ENCODE data around the gene SMIM13. TPM values are rescaled to one million over a fixed set of nuclear protein-coding genes. Genes with fewer than 3 reads are reported as not detected.

The SMIM13 gene
- total RNA-seq, 2 donors from 2014 or later = 7.5 to 8.4 TPM

DNA sequence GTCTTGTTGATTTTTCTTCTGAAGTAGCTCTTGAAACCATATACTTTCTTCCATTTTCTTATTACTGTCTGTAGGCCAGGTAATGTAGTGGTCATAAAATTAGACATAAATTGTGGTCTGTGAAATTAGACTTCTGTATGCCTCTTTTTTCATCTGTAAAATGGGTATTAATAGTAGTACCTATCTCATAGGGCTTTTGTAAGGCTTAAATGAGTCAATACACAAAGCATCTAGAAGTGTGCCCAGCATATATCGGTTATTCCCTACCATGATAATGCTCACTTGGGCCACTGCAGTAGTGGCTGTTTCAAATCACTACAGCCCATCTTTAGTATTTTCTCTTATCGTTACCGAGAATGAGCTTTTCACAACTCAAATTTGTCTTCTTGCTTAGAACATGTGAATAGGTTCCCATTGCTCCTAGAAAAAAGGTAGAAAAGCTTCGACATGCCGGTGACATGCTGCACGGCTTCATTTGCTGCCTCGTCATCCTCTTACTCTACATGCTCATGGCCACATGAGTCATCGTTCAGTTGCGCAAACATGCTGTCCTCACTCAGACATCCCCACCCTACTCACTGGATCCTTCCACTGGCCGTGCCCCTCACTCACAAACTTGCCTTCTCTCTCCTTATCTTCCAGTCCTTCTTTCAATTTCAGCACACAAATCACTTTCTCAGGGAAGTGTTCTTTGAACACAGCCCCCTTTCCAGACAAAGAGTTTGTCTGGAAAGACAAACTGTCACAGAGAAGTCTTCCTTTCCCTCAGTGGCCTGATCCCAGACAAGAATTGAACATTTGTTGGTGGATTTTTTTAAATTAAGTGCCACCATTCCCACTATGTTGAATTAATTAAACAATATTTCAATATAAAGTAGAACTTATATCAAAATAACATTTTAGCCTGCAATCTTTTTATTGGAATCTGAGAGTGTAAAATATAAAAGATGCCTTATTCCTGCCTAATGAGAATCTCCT is 50.0 kb downstream of the SMIM13 start:
- H3K36me3 ChIP-seq = no peaks in the 10 kb centered on the region
- H3K27ac ChIP-seq = no peak overlapping the region
- H3K27me3 ChIP-seq (replicated peaks; ENCODE audit: insufficient read depth) = no peaks in the 10 kb centered on the region
- H3K4me3 ChIP-seq = no peak overlapping the region
- TF ChIP-seq, protein P1, sequence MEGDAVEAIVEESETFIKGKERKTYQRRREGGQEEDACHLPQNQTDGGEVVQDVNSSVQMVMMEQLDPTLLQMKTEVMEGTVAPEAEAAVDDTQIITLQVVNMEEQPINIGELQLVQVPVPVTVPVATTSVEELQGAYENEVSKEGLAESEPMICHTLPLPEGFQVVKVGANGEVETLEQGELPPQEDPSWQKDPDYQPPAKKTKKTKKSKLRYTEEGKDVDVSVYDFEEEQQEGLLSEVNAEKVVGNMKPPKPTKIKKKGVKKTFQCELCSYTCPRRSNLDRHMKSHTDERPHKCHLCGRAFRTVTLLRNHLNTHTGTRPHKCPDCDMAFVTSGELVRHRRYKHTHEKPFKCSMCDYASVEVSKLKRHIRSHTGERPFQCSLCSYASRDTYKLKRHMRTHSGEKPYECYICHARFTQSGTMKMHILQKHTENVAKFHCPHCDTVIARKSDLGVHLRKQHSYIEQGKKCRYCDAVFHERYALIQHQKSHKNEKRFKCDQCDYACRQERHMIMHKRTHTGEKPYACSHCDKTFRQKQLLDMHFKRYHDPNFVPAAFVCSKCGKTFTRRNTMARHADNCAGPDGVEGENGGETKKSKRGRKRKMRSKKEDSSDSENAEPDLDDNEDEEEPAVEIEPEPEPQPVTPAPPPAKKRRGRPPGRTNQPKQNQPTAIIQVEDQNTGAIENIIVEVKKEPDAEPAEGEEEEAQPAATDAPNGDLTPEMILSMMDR (IDR thresholded peaks at IDR 0.05) = no peak
- DNase-seq (ENCODE audit: low spot score) (peak; percentile 57), ATAC-seq (ENCODE audit: insufficient number of reproducible peaks, low FRiP score, low read depth) (no peak)
- no peaks in the 10 kb centered on the region for H3K9me3 ChIP-seq
- no peaks in the 10 kb centered on the region for H3K4me1 ChIP-seq (ENCODE audit: control insufficient read depth in 1 of 2, low read depth in 2 of 2)

DNA sequence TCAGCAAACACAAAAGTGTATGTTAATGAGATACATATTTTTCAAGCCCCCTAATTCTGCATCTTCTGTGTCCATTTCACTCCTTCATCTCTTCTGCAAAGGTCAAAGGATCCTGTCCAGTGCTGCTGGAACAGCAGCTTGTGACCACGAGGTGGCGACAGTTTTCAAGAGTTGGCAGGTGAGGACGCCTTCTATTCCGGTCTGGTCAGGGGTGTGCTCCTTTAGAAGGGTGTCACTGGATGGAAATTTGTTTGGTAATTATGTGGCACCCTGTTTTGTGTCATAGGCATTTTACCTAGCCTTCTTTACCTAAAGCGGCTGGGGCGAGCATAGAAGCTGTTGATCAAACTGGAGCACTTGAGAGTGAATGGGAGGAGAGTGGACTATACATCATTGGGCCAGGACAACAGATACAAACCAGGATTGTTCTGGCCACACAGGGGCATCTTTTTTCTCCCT is 50.8 kb downstream of the SMIM13 start:
- no peaks in the 10 kb centered on the region for H3K9me3 ChIP-seq
- ATAC-seq (ENCODE audit: insufficient number of reproducible peaks, low FRiP score, low read depth) (peak; percentile 73), DNase-seq (ENCODE audit: low spot score) (peak; percentile 22)
- H3K36me3 ChIP-seq = no peaks in the 10 kb centered on the region
- no peak overlapping the region for H3K4me3 ChIP-seq
- no peak overlapping the region for H3K27ac ChIP-seq
- no peaks in the 10 kb centered on the region for H3K27me3 ChIP-seq (replicated peaks; ENCODE audit: insufficient read depth)
- TF ChIP-seq, protein P1 (IDR thresholded peaks at IDR 0.05) = peak; percentile 90
- no peaks in the 10 kb centered on the region for H3K4me1 ChIP-seq (ENCODE audit: control insufficient read depth in 1 of 2, low read depth in 2 of 2)

DNA sequence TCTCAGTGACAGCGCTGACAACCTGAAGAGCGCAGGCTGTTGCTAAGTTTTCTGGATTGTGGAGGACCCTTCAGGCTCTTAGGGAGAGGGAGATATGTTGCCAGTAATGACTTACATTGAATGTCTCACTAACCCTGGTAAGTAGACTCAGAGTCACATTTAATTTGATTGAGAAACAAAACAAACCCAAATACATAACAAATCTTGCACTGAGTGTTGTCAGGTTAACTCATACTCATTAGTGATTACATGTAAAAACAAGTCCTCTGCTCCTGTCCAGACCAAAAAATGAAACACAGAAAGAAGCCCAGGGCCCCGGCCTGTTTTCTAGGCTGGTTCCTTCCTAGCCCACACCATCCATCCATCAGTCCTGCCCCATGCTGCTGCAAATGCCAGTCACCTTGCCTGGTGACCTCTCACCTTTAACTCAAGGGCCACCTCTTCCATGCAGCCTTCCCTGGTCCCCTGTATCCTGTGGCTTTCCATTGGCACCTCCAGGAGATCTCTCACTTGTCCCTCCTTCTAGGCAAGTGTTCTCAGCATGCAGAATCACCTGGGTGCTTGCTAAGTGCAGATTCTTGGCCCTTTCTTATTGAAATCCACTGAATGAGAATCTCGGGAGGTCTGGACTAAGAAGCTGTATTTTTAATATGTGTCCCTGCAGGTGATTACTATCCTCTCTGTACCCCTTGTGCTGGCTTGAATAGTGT is 52.6 kb downstream of the SMIM13 start:
- DNase-seq (ENCODE audit: low spot score) (no peak), ATAC-seq (ENCODE audit: insufficient number of reproducible peaks, low FRiP score, low read depth) (no peak)
- Histone ChIP-seq H3K36me3 (no peaks in the 10 kb centered on the region), H3K4me3 (no peak overlapping the region), H3K4me1 (ENCODE audit: control insufficient read depth in 1 of 2, low read depth in 2 of 2) (no peaks in the 10 kb centered on the region), H3K9me3 (no peaks in the 10 kb centered on the region), H3K27ac (no peak overlapping the region), H3K27me3 (replicated peaks; ENCODE audit: insufficient read depth) (no peaks in the 10 kb centered on the region)
- TF ChIP-seq, protein P1 (IDR thresholded peaks at IDR 0.05) = no peak

DNA sequence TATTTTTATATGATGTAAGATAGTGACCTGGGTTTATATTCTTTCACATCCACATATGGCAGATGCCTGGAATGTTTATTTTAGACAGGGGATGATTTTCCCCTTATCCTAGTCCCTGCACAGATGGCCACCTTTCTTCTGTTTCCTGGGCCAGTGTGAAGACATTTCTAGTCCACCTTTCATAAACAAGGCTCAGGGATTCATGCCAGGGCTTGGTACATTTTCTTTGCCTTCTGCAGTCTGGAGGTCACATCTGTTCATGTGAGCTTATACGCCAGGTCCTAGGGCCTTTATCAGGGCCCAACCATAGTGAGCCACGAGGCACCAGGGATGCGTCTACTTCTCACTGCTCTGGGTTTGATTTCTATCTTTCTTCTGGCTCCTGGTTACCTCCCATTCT is 55.9 kb downstream of the SMIM13 start:
- no peaks in the 10 kb centered on the region for H3K4me1 ChIP-seq (ENCODE audit: control insufficient read depth in 1 of 2, low read depth in 2 of 2)
- no peaks in the 10 kb centered on the region for H3K36me3 ChIP-seq
- DNase-seq (ENCODE audit: low spot score) (no peak), ATAC-seq (ENCODE audit: insufficient number of reproducible peaks, low FRiP score, low read depth) (no peak)
- no peak overlapping the region for H3K27ac ChIP-seq
- TF ChIP-seq, protein P1 (IDR thresholded peaks at IDR 0.05) = no peak
- H3K4me3 ChIP-seq = no peak overlapping the region
- no peaks in the 10 kb centered on the region for H3K27me3 ChIP-seq (replicated peaks; ENCODE audit: insufficient read depth)
- no peaks in the 10 kb centered on the region for H3K9me3 ChIP-seq

DNA sequence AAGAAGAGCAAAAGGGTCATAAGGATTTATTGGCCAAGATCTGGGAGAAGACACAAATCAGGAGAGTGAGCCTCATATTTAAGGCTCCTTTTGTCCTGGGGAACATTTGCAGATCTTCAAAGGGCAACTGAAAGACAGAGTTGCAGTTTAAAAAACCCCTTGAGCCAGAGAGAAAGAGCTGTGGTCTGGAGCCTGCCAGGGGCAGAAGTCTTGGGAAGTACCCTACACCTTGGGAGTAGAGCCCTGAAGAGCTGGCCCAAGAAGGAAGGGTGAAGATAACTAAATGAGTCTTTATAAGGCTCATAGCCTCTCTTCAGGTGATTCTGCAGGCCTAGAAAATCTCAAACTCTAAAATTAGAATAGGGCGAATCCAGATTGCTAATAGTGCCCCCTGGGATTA is 57.9 kb downstream of the SMIM13 start:
- Histone ChIP-seq H3K27ac (no peak overlapping the region), H3K9me3 (no peaks in the 10 kb centered on the region), H3K27me3 (replicated peaks; ENCODE audit: insufficient read depth) (no peaks in the 10 kb centered on the region), H3K4me1 (ENCODE audit: control insufficient read depth in 1 of 2, low read depth in 2 of 2) (no peaks in the 10 kb centered on the region), H3K4me3 (no peak overlapping the region), H3K36me3 (no peaks in the 10 kb centered on the region)
- TF ChIP-seq, protein P1 (IDR thresholded peaks at IDR 0.05) = no peak
- ATAC-seq (ENCODE audit: insufficient number of reproducible peaks, low FRiP score, low read depth) (no peak), DNase-seq (ENCODE audit: low spot score) (no peak)
